CD4-positive, alpha-beta T cell treated with Interleukin-12 subunit alpha and Interleukin-12 subunit beta, for 1 hour (primary cell): ENCODE data around the gene FJX1.

Experiments used
- DNase-seq: peaks from one replicate; pipeline ENCODE4 v3.0.0-alpha.2; 2020

FJX1 gene

GRCh38 chr11:35608502-35608901 is 9.8 kb upstream of the FJX1 start:
- no peak for DNase-seq

- DNase-seq: no peak
Measured at GRCh38 chr11:35609656-35610055, 8.6 kb upstream of the FJX1 start.

GRCh38 chr11:35610631-35611030 is 7.6 kb upstream of the FJX1 start:
- DNase-seq: no peak

- DNase-seq: no peak
Measured at GRCh38 chr11:35611741-35612140, 6.5 kb upstream of the FJX1 start.

- no peak for DNase-seq
Measured at GRCh38 chr11:35614939-35615569, 3.2 kb upstream of the FJX1 start.

- DNase-seq: peak; percentile 46
Measured at GRCh38 chr11:35615921-35616900, 2.0 kb upstream of the FJX1 start.

GRCh38 chr11:35617316-35617686 is 959 bp upstream of the FJX1 start:
- DNase-seq: no peak

- DNase-seq: no peak
Measured at GRCh38 chr11:35618497-35619115, 346 bp downstream of the FJX1 start.

- no peak for DNase-seq
Measured at GRCh38 chr11:35619116-35619854, 1.0 kb downstream of the FJX1 start.

- DNase-seq: no peak
Measured at GRCh38 chr11:35619855-35620640, 1.8 kb downstream of the FJX1 start.

GRCh38 chr11:35620795-35621194 is 2.5 kb downstream of the FJX1 start:
- no peak for DNase-seq

- no peak for DNase-seq
Measured at GRCh38 chr11:35621620-35622019, 3.4 kb downstream of the FJX1 start.

GRCh38 chr11:35622070-35622469 is 3.8 kb downstream of the FJX1 start:
- no peak for DNase-seq

- no peak for DNase-seq
Measured at GRCh38 chr11:35623621-35624168, 5.4 kb downstream of the FJX1 start.

- no peak for DNase-seq
Measured at GRCh38 chr11:35624316-35624715, 6.1 kb downstream of the FJX1 start.

GRCh38 chr11:35624781-35625180 is 6.5 kb downstream of the FJX1 start:
- DNase-seq: no peak

- DNase-seq: no peak
Measured at GRCh38 chr11:35626501-35626900, 8.2 kb downstream of the FJX1 start.

- DNase-seq: no peak
Measured at GRCh38 chr11:35629511-35629910, 11.3 kb downstream of the FJX1 start.

GRCh38 chr11:35629914-35630313 is 11.7 kb downstream of the FJX1 start:
- no peak for DNase-seq

- no peak for DNase-seq
Measured at GRCh38 chr11:35631891-35632290, 13.6 kb downstream of the FJX1 start.

- DNase-seq: no peak
Measured at GRCh38 chr11:35632301-35632700, 14.0 kb downstream of the FJX1 start.

- DNase-seq: no peak
Measured at GRCh38 chr11:35633827-35634423, 15.7 kb downstream of the FJX1 start.
